DND-41 (cell line): ENCODE measurements around the gene CELF5.

Experiments used
- ATAC-seq: fragments of 200-7000 bp; cut with Tn5 transposase; 3 replicates; pipeline ENCODE4 v1.9.1; 2021; ENCODE audit warnings: low read depth; ENCODE audit not compliant: insufficient read depth
- DNase-seq: peaks from one replicate; pipeline ENCODE4 v3.0.0-alpha.2; 2020
- H2AFZ ChIP-seq: 2 replicates; pipeline ENCODE4 v1.6.0; 2012; ENCODE audit warnings: low read depth, low read length
- H3K27ac ChIP-seq: 2 replicates; pipeline ENCODE4 v1.5.1; 2012; ENCODE audit warnings: low read length, inconsistent platforms
- H3K27me3 ChIP-seq: fragments of 200-600 bp; sonication (generic); 2 replicates; pipeline ENCODE4 v1.6.0; 2012; ENCODE audit warnings: low read length, mild to moderate bottlenecking, inconsistent platforms; ENCODE audit not compliant: insufficient read depth, poor library complexity
- H3K36me3 ChIP-seq: 2 replicates; pipeline ENCODE4 v1.5.1; 2012; ENCODE audit warnings: low read length, inconsistent platforms; ENCODE audit not compliant: insufficient read depth
- H3K4me1 ChIP-seq: 2 replicates; pipeline ENCODE4 v1.5.1; 2012; ENCODE audit warnings: mild to moderate bottlenecking, low read length; ENCODE audit not compliant: insufficient read depth
- H3K4me2 ChIP-seq: 2 replicates; pipeline ENCODE4 v1.6.0; 2012; ENCODE audit warnings: mild to moderate bottlenecking, moderate library complexity, low read length, inconsistent platforms; ENCODE audit not compliant: insufficient read depth
- H3K4me3 ChIP-seq, 2 experiments: fragments of 200-600 bp in 1 of 2; shearing (Covaris generic) in 1 of 2; 2 replicates each; pipeline ENCODE4 v1.5.1; 2012 to 2016; ENCODE audit warnings: inconsistent platforms in 2 of 2, low read length in 2 of 2, mild to moderate bottlenecking in 2 of 2, low read depth in 1 of 2, moderate library complexity in 1 of 2
- H3K79me2 ChIP-seq: 2 replicates; pipeline ENCODE4 v1.6.0; 2012; ENCODE audit warnings: low read length, inconsistent platforms; ENCODE audit not compliant: insufficient read depth
- H3K9ac ChIP-seq: 2 replicates; pipeline ENCODE4 v1.6.0; 2012; ENCODE audit warnings: low read depth, mild to moderate bottlenecking, inconsistent platforms, low read length, moderate library complexity
- H3K9me3 ChIP-seq: 2 replicates; pipeline ENCODE4 v1.5.1; 2012; ENCODE audit warnings: low read length, moderate library complexity, mild to moderate bottlenecking, inconsistent platforms; ENCODE audit not compliant: insufficient read depth, severe bottlenecking
- H4K20me1 ChIP-seq: 2 replicates; pipeline ENCODE4 v1.6.0; 2012; ENCODE audit warnings: low read length; ENCODE audit not compliant: insufficient read depth
- CTCF ChIP-seq: IDR thresholded peaks from 2 replicates; pipeline ENCODE4 v1.5.1; 2012; ENCODE audit warnings: borderline replicate concordance, low read length, moderate library complexity, mild to moderate bottlenecking; ENCODE audit not compliant: poor library complexity, severe bottlenecking; ENCODE audit errors: extremely low read depth
- EZH2 ChIP-seq: IDR thresholded peaks from 3 replicates; pipeline ENCODE4 v1.6.1; 2012; ENCODE audit warnings: borderline replicate concordance, low read depth, mild to moderate bottlenecking, moderate library complexity, low read length, inconsistent platforms; ENCODE audit not compliant: severe bottlenecking

Gene CELF5

GRCh38 chr19:3193256-3194105, 31.0 kb upstream of the CELF5 start:
- no peak for DNase-seq
- H2AFZ ChIP-seq = no peak overlapping the region
- H4K20me1 ChIP-seq = peaks cover 51% of the 10 kb centered on the region
- peaks cover 15% of the 10 kb centered on the region for H3K4me1 ChIP-seq
- peaks cover 77% of the 10 kb centered on the region for H3K36me3 ChIP-seq
- no peak overlapping the region for H3K4me3 ChIP-seq
- H3K9ac ChIP-seq = no peak overlapping the region
- H3K79me2 ChIP-seq = peaks cover 62% of the 10 kb centered on the region
- H3K9me3 ChIP-seq = no peaks in the 10 kb centered on the region
- no peak overlapping the region for H3K27ac ChIP-seq
- TF ChIP-seq EZH2 = no peak
- TF ChIP-seq CTCF = no peak
- no peak overlapping the region for H3K4me2 ChIP-seq
- ATAC-seq = no peak
- no peaks in the 10 kb centered on the region for H3K27me3 ChIP-seq

- H2AFZ ChIP-seq = no peak overlapping the region
- peaks cover 78% of the 10 kb centered on the region for H3K36me3 ChIP-seq
- no peaks in the 10 kb centered on the region for H3K27me3 ChIP-seq
- peaks cover 53% of the 10 kb centered on the region for H3K79me2 ChIP-seq
- no peak overlapping the region for H3K9ac ChIP-seq
- ATAC-seq (no peak), DNase-seq (no peak)
- H3K27ac ChIP-seq = no peak overlapping the region
- no peaks in the 10 kb centered on the region for H3K9me3 ChIP-seq
- TF ChIP-seq CTCF (no peak), EZH2 (no peak)
- H4K20me1 ChIP-seq = peaks cover 42% of the 10 kb centered on the region
- no peak overlapping the region for H3K4me3 ChIP-seq
- no peak overlapping the region for H3K4me2 ChIP-seq
- peaks cover 7% of the 10 kb centered on the region for H3K4me1 ChIP-seq
Observed at GRCh38 chr19:3194106-3195087, 30.1 kb upstream of the CELF5 start.

GRCh38 chr19:3196064-3196932, 28.2 kb upstream of the CELF5 start:
- ATAC-seq (no peak), DNase-seq (no peak)
- peaks cover 75% of the 10 kb centered on the region for H3K36me3 ChIP-seq
- peaks cover 24% of the 10 kb centered on the region for H4K20me1 ChIP-seq
- H3K4me1 ChIP-seq = no peaks in the 10 kb centered on the region
- H2AFZ ChIP-seq = no peak overlapping the region
- peaks cover 34% of the 10 kb centered on the region for H3K79me2 ChIP-seq
- H3K27me3 ChIP-seq = no peaks in the 10 kb centered on the region
- no peak overlapping the region for H3K4me2 ChIP-seq
- TF ChIP-seq EZH2 = no peak
- no peak for TF ChIP-seq CTCF
- no peak overlapping the region for H3K27ac ChIP-seq
- H3K4me3 ChIP-seq = no peak overlapping the region
- H3K9me3 ChIP-seq = no peaks in the 10 kb centered on the region
- H3K9ac ChIP-seq = no peak overlapping the region
